GM18511 (cell line): ENCODE measurements around the gene RPS6KA1.
A peak's percentile ranks its signal among the peaks of the same experiment; 100 is the strongest.

Experiments
- ATAC-seq: cut with Tn5 transposase; IDR thresholded peaks from one replicate; pipeline ENCODE4 v1.9.1; 2021; ENCODE audit warnings: mild to moderate bottlenecking, moderate library complexity; ENCODE audit not compliant: unreplicated experiment

The RPS6KA1 gene

DNA sequence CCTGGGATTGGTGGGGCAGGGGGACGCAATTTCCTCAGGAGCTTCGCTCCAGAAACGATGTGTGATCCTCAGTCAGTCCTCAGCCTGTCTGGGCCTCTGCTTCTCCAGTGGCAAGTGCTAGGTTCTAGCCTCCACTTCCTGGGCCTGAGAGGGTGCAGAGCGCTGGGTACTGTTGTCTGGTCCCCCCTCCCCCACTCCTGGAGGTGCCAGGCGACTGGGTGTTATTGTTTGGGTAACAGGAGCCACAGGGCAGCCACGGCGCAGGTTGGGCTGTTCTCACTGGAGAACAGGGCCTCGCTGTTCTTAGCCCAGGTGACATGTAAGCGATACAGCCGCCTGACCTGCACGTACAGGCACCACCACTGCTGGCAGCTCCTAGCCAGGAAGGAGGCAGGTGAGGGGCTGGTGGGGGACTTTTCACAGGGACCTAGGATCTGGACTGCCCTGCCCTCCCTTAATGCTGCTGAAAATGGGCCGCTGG lies 2.1 kb downstream of the RPS6KA1 start:
- ATAC-seq: no peak

DNA sequence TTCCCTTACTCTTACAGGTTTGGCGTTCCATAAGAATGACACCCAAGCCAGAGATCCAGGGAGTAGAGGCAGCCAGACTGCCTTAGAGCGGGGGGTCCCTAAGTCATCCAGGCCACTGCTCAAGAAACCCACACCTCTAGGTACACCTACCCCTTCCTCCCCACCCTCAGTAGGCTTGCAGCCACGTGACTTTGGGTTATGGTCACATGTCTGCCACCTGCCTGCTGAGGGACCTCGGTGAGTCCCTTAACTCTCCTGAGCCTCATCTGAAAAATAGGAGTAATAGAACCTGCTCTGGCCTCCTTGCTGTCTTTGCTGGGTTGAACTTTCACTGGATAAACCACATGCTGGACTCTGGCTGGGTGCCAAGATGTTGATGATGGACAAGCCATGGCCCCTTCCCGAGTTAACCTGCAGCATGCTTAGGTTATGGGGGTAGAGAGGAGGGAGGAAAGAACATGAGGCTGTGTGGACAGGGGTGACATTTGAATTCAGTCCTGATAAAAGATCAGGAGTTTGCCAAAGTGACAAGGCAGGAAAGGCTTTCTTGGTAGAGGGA lies 4.5 kb downstream of the RPS6KA1 start:
- no peak for ATAC-seq

DNA sequence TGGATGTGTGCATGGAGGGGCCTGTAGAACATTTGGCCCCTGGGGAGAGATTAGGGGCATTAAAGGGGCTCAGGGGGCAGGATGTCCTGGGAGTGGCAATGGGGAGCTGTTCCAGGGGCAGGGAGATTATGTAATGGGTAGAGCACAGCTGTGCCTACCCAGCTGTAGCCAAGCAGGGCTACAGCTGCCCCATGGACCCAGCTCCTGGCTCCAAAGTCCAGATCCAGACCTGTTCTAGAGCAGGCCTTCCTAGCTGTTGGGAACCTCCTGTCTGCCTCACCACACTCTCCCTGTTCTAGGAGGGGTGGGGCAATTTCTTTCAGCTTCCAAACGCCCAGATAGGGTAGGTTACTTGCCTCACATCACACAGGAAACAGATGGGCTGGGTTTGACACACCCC lies 5.6 kb downstream of the RPS6KA1 start:
- ATAC-seq: no peak

DNA sequence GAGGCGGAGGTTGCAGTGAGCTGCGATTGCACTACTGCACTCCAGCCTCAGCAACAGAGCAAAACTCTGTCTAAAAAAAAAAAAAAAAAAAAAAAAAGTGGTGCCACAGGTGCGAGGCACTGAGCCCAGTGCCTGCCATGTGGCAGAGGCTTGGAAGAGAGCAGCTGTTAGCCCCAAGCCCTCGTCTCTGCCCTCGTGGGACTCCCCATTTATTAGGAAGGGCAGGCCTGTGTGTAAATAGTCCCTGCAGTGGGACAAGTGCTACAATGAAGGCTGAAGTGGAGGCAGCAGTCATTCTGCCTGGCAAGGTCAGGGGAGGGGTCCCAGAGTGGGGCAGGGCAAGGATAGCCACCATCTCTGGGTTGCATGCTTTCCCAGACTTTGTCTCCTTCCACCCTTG lies 6.5 kb downstream of the RPS6KA1 start:
- no peak for ATAC-seq

- ATAC-seq: no peak
These were observed 7.0 kb downstream of the RPS6KA1 start for GRCh38 chr1:26536521-26536920.

- ATAC-seq: no peak
These were observed 8.4 kb downstream of the RPS6KA1 start for GRCh38 chr1:26537951-26538352.

- ATAC-seq: no peak
These were observed 9.2 kb downstream of the RPS6KA1 start for GRCh38 chr1:26538480-26539412.

DNA sequence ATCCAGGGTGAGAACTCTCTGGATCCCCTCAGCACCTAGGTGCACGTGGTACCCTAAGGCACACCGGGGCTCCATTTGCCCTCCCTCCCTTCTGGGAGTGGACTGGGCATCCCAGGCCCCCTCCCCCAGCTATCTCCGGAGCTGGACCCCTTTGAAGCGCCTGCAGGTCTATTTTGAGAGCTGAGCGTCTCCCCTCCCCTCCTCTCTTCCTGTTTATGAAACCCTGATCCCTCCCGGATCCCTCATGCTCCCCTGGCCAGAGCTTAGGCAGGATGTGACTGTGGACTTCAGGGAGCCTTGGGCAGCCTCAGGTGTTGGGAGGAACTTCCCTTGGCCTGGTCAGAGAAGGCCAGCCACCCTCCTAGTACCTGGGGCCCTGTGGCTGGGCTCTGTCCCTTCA lies 10.2 kb downstream of the RPS6KA1 start:
- ATAC-seq: no peak

DNA sequence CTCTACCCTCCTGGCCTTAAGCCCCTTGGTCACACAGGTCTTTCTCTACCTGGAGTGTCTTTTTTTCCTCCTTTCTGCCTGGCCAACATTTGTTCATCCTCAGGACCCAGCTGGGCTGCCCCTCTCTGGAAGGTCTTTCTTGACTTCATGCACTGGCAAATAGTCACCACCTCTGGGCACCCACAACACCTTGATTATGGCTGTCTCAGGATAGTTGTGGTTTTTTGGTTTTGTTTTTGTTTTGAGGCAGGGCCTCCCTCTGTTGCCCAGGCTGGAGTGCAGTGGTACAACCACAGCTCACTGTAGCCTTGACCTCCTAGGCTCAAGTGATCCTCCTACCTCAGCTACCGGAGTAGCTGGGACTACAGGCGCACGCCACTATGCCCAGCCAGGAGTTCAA lies 10.8 kb downstream of the RPS6KA1 start:
- ATAC-seq: no peak

- ATAC-seq: no peak
These were observed 11.9 kb downstream of the RPS6KA1 start for GRCh38 chr1:26541431-26541815.

GRCh38 chr1:26541816-26542711 lies 12.5 kb downstream of the RPS6KA1 start:
- ATAC-seq: peak; percentile 68

DNA sequence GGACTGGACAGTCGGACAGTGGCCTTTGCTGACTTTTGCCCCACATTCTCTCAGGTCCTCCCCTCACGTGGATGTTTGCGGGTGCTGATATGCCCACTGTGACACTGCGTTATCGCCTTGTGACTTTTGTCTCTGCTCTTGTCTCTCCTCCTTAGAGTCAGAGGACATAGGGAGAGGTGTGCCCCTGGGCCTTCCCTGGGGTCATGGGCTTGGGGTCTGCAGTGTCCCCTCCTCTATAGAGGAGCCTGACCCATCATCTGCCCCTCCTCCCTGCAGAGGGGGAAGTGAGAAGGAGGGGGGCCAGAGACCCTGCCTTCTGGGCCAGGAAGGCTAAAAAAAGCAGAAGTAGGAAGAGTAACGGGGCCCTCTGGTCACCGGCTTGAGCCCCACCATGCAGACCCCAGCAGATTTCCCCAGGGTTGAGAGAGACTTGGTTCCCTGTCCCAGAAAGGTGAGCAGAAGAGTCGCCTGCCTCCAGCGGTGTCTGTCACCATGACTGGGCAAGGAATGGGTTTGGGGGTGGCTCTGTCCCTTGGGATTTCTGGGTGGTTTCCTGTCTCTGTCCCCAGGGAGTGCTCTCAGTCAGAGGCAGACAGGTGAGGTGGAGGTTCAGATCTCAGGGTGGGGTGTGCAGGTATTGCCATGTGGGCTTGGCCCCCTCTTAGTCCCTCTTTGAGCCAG lies 13.3 kb downstream of the RPS6KA1 start:
- ATAC-seq: no peak

GRCh38 chr1:26543462-26543861 lies 13.9 kb downstream of the RPS6KA1 start:
- ATAC-seq: no peak

DNA sequence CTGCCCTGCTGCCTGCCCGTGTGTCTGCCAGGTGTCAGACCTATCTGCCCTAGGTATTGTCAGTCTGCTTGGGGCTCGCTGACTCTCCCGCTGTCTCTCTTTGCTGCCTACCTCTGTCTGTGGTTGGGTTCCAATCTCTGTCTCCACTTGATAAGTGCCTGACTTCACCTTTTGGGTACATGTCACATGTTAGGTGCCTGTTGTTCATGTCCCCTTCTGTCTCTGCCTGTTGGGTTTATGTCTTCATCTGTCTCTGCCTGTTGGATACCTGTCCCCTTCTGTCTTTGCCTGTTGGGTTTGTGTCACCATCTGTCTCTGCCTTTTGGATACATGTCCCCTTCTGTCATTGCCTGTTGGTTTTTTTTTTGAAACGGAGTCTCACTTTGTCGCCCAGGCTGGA lies 14.6 kb downstream of the RPS6KA1 start:
- no peak for ATAC-seq

DNA sequence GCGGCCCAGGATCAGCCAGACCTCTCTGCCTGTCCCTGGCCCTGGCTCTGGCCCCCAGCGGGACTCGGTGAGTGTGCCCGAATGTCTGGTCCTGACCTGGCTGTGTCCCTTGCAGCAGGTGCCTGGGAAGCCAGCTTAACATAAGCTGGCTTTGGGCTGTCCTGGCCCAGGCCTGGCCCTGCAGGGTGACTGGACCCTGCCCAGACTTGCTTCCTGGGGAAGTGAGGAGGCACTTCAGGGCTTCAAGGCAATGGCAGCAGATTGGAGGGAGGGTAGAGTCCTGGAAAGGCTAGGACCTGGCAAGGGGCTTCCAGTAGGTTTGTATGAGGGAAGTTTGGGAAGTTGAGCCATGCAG lies 16.4 kb downstream of the RPS6KA1 start:
- no peak for ATAC-seq

- no peak for ATAC-seq
These were observed 16.8 kb downstream of the RPS6KA1 start for GRCh38 chr1:26546375-26546774.

- ATAC-seq: no peak
These were observed 17.3 kb downstream of the RPS6KA1 start for GRCh38 chr1:26546819-26547218.

GRCh38 chr1:26548841-26549240 lies 19.3 kb downstream of the RPS6KA1 start:
- ATAC-seq: no peak

GRCh38 chr1:26550946-26551345 lies 21.4 kb downstream of the RPS6KA1 start:
- no peak for ATAC-seq

DNA sequence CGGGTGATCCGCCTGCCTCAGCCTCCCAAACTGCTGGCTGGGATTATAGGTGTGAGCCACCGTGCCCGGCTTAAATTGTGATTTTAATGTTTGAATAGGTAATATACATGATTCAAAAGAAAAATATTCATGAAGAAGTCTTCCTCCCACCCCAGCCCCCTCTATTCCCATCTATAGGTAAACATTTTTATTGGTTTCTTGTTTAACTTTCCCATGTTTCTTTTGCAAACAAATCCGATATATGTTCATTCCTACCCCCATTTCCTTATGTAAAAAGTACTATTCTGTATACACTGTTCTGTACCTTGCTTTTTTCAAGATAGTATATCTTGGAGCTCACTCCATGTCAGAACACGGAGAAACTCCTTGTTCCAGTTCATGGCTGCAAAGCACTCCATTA lies 23.2 kb downstream of the RPS6KA1 start:
- ATAC-seq: no peak
